BLaER1 treated with 17β-estradiol and CSF1 and Interleukin-3, amounts not matched to agents 10 nM and 100 nM (cell line): ENCODE data around the gene FBXO4.

ENCODE experiments used
- H3K27ac ChIP-seq, 11 experiments: shearing (Covaris generic); formaldehyde crosslinking; 2 replicates each; pipeline ENCODE4 v1.8.1; 2022
- H3K27me3 ChIP-seq, 11 experiments: shearing (Covaris generic); formaldehyde crosslinking; 2 replicates each; pipeline ENCODE4 v1.8.1; 2022
- H3K36me3 ChIP-seq, 11 experiments: shearing (Covaris generic); formaldehyde crosslinking; 2 replicates each; pipeline ENCODE4 v1.8.1; 2022
- H3K4me1 ChIP-seq, 10 experiments: shearing (Covaris generic); formaldehyde crosslinking; 2 replicates each; pipeline ENCODE4 v1.8.1; 2022
- H3K4me2 ChIP-seq, 11 experiments: shearing (Covaris generic); formaldehyde crosslinking; 2 replicates each; pipeline ENCODE4 v1.8.1; 2022
- H3K4me3 ChIP-seq, 10 experiments: shearing (Covaris generic); formaldehyde crosslinking; 2 replicates each; pipeline ENCODE4 v1.8.1; 2022
- H3K9ac ChIP-seq, 11 experiments: shearing (Covaris generic); formaldehyde crosslinking; 2 replicates each; pipeline ENCODE4 v1.8.1; 2022
- H3K9me3 ChIP-seq, 11 experiments: shearing (Covaris generic); formaldehyde crosslinking; replicated peaks in 1 of 11; 2 replicates each; pipeline ENCODE4 v1.8.1; 2022
- H4K20me1 ChIP-seq, 11 experiments: shearing (Covaris generic); formaldehyde crosslinking; 2 replicates each; pipeline ENCODE4 v1.8.1; 2022
- Cebpa-rat ChIP-seq, 11 experiments: shearing (Covaris generic); IDR thresholded peaks; 2 replicates each; pipeline ENCODE4 v1.8.1; 2022

FBXO4 gene

GRCh38 chr5:41924872-41925554 is at the start of gene FBXO4:
TSS of gene FBXO4 (plus strand) at chr5:41925281. CDS start at chr5:41925310, 29 bp downstream.
- Histone ChIP-seq H3K4me1 (peaks cover 14 to 40% (median 20%) of the 10 kb centered on the region in 10 experiments), H3K27me3 (peaks cover 0 to 20% (median 15%) of the 10 kb centered on the region in 11 experiments; a peak in 15 of 22 replicates), H3K9me3 (no peaks in the 10 kb centered on the region), H3K4me2 (peak within 1 kb of the TSS; percentile 85 to 100 (median 95)), H3K9ac (peak within 1 kb of the TSS; percentile 85 to 96 (median 90)), H3K36me3 (peaks cover 9 to 33% (median 16%) of the 10 kb centered on the region in 11 experiments), H3K27ac (peak within 1 kb of the TSS; percentile 87 to 96 (median 92)), H3K4me3 (peak within 1 kb of the TSS; percentile 69 to 87 (median 79)), H4K20me1 (peaks cover 0 to 9% (median 0%) of the 10 kb centered on the region in 11 experiments; a peak in 1 of 22 replicates)
- TF ChIP-seq Cebpa-rat (IDR thresholded peaks at IDR 0.05): no peak

GRCh38 chr5:41876678-41877077 is 48.4 kb upstream of the FBXO4 start:
- H3K4me3 ChIP-seq: no peak overlapping the region
- H3K9ac ChIP-seq: no peak overlapping the region
- no peaks in the 10 kb centered on the region for H3K9me3 ChIP-seq
- no peaks in the 10 kb centered on the region for H3K27me3 ChIP-seq
- no peaks in the 10 kb centered on the region for H3K36me3 ChIP-seq
- no peak for TF ChIP-seq Cebpa-rat (IDR thresholded peaks at IDR 0.05)
- no peak overlapping the region for H3K4me2 ChIP-seq
- no peaks in the 10 kb centered on the region for H4K20me1 ChIP-seq
- no peak overlapping the region for H3K27ac ChIP-seq
- H3K4me1 ChIP-seq: no peaks in the 10 kb centered on the region

- Histone ChIP-seq H4K20me1 (no peaks in the 10 kb centered on the region), H3K4me1 (no peaks in the 10 kb centered on the region), H3K9me3 (no peaks in the 10 kb centered on the region), H3K4me2 (no peak overlapping the region), H3K27me3 (no peaks in the 10 kb centered on the region), H3K4me3 (no peak overlapping the region), H3K9ac (no peak overlapping the region), H3K27ac (no peak overlapping the region), H3K36me3 (no peaks in the 10 kb centered on the region)
- TF ChIP-seq Cebpa-rat (IDR thresholded peaks at IDR 0.05): no peak
Measured at GRCh38 chr5:41877408-41877807, 47.7 kb upstream of the FBXO4 start.

GRCh38 chr5:41878173-41878572 is 46.9 kb upstream of the FBXO4 start:
- no peak overlapping the region for H3K9ac ChIP-seq
- no peak for TF ChIP-seq Cebpa-rat (IDR thresholded peaks at IDR 0.05)
- H3K4me3 ChIP-seq: no peak overlapping the region

GRCh38 chr5:41878643-41879478 is 46.2 kb upstream of the FBXO4 start:
- Histone ChIP-seq H3K4me2 (no peak overlapping the region), H3K27me3 (no peaks in the 10 kb centered on the region), H3K9me3 (no peaks in the 10 kb centered on the region), H3K4me3 (no peak overlapping the region), H3K4me1 (no peaks in the 10 kb centered on the region), H4K20me1 (no peaks in the 10 kb centered on the region), H3K9ac (no peak overlapping the region), H3K36me3 (no peaks in the 10 kb centered on the region), H3K27ac (no peak overlapping the region)
- TF ChIP-seq Cebpa-rat (IDR thresholded peaks at IDR 0.05): no peak

More at GRCh38 chr5:41878173-41878572, 46.9 kb upstream of the FBXO4 start:
- H3K4me2 ChIP-seq: no peak overlapping the region
- H4K20me1 ChIP-seq: no peaks in the 10 kb centered on the region
- H3K9me3 ChIP-seq: no peaks in the 10 kb centered on the region
- no peaks in the 10 kb centered on the region for H3K27me3 ChIP-seq
- no peaks in the 10 kb centered on the region for H3K36me3 ChIP-seq
- no peaks in the 10 kb centered on the region for H3K4me1 ChIP-seq
- H3K27ac ChIP-seq: no peak overlapping the region

- no peaks in the 10 kb centered on the region for H3K4me1 ChIP-seq
- H4K20me1 ChIP-seq: no peaks in the 10 kb centered on the region
- no peak overlapping the region for H3K27ac ChIP-seq
- H3K9me3 ChIP-seq: peaks cover 0 to 10% (median 0%) of the 10 kb centered on the region in 11 experiments; a peak in 4 of 22 replicates
- H3K27me3 ChIP-seq: no peaks in the 10 kb centered on the region
- no peak overlapping the region for H3K4me2 ChIP-seq
- H3K9ac ChIP-seq: no peak overlapping the region
- H3K4me3 ChIP-seq: no peak overlapping the region
- TF ChIP-seq Cebpa-rat (IDR thresholded peaks at IDR 0.05): no peak
- no peaks in the 10 kb centered on the region for H3K36me3 ChIP-seq
Measured at GRCh38 chr5:41882765-41883164, 42.3 kb upstream of the FBXO4 start.

- H3K27ac ChIP-seq: no peak overlapping the region
- no peaks in the 10 kb centered on the region for H3K4me1 ChIP-seq
- no peaks in the 10 kb centered on the region for H4K20me1 ChIP-seq
- H3K9me3 ChIP-seq: peaks cover 0 to 10% (median 0%) of the 10 kb centered on the region in 11 experiments; a peak in 4 of 22 replicates
- no peaks in the 10 kb centered on the region for H3K36me3 ChIP-seq
- H3K4me2 ChIP-seq: no peak overlapping the region
- H3K27me3 ChIP-seq: no peaks in the 10 kb centered on the region
- TF ChIP-seq Cebpa-rat (IDR thresholded peaks at IDR 0.05): no peak
- H3K4me3 ChIP-seq: no peak overlapping the region
- H3K9ac ChIP-seq: no peak overlapping the region
Measured at GRCh38 chr5:41883243-41883642, 41.8 kb upstream of the FBXO4 start.

- Histone ChIP-seq H3K27me3 (no peaks in the 10 kb centered on the region), H3K9me3 (peaks cover 0 to 10% (median 0%) of the 10 kb centered on the region in 11 experiments; a peak in 4 of 22 replicates), H3K36me3 (no peaks in the 10 kb centered on the region), H3K4me2 (no peak overlapping the region), H4K20me1 (no peaks in the 10 kb centered on the region), H3K4me1 (no peaks in the 10 kb centered on the region), H3K9ac (no peak overlapping the region), H3K27ac (no peak overlapping the region), H3K4me3 (no peak overlapping the region)
- no peak for TF ChIP-seq Cebpa-rat (IDR thresholded peaks at IDR 0.05)
Measured at GRCh38 chr5:41883936-41884335, 41.1 kb upstream of the FBXO4 start.

- H3K9ac ChIP-seq: no peak overlapping the region
- no peak for TF ChIP-seq Cebpa-rat (IDR thresholded peaks at IDR 0.05)
- H3K27me3 ChIP-seq: no peaks in the 10 kb centered on the region
- no peak overlapping the region for H3K27ac ChIP-seq
- no peaks in the 10 kb centered on the region for H4K20me1 ChIP-seq
- no peaks in the 10 kb centered on the region for H3K36me3 ChIP-seq
- no peak overlapping the region for H3K4me2 ChIP-seq
- H3K4me1 ChIP-seq: no peaks in the 10 kb centered on the region
- peaks cover 0 to 10% (median 0%) of the 10 kb centered on the region in 11 experiments; a peak in 4 of 22 replicates for H3K9me3 ChIP-seq
- H3K4me3 ChIP-seq: no peak overlapping the region
Measured at GRCh38 chr5:41885286-41885685, 39.8 kb upstream of the FBXO4 start.
